Measurements from ENCODE around the gene SOAT2. TPM values are rescaled to one million over a fixed set of nuclear protein-coding genes. Genes with fewer than 3 reads are reported as not detected.
A peak's percentile ranks its signal among the peaks of the same experiment; 100 is the strongest.

Gene SOAT2
- total RNA-seq, 1 donor from 2014 or later: not detected

DNA sequence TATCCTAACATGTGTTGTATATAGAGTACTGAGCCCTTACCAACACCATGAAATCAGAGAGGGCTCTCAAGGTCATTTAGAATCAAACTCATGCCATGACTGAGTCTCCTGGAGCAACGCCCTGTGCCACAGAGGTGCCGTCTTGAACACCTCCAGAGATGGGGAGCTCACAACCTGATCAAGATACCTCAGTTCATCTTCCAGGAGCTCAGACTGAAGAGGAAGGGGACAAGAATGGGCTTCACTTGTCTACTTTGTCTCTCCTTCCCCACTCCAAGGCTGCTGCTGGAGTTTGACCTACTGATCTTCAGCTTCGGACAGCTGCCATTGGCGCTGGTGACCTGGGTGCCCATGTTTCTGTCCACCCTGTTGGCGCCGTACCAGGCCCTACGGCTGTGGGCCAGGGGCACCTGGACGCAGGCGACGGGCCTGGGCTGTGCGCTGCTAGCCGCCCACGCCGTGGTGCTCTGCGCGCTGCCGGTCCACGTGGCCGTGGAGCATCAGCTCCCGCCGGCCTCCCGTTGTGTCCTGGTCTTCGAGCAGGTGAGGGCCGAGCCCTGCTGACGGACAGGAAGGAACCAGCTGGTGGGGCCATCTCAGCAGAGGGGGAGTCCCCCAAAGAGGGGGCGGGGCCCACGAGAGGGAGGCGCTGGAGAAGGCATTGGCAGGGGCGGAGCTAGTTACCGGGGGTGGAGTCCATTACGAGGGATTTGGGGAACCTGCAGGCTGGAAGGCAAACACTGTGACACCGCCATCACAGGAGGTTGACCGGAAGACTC is 12.0 kb downstream of the SOAT2 start:
- Histone ChIP-seq H3K27me3 (ENCODE audit: control insufficient read depth, insufficient read depth, low read length) (no peaks in the 10 kb centered on the region), H3K4me3 (ENCODE audit: low read depth, low read length) (no peak overlapping the region), H3K36me3 (ENCODE audit: control insufficient read depth, insufficient read depth, low read length) (no peaks in the 10 kb centered on the region)
- DNase-seq (ENCODE audit: low read depth): no peak
- FAIRE-seq: no peak
- no peak for TF ChIP-seq CTCF (IDR thresholded peaks at IDR 0.05; ENCODE audit: insufficient read depth, low read length, severe bottlenecking)

DNA sequence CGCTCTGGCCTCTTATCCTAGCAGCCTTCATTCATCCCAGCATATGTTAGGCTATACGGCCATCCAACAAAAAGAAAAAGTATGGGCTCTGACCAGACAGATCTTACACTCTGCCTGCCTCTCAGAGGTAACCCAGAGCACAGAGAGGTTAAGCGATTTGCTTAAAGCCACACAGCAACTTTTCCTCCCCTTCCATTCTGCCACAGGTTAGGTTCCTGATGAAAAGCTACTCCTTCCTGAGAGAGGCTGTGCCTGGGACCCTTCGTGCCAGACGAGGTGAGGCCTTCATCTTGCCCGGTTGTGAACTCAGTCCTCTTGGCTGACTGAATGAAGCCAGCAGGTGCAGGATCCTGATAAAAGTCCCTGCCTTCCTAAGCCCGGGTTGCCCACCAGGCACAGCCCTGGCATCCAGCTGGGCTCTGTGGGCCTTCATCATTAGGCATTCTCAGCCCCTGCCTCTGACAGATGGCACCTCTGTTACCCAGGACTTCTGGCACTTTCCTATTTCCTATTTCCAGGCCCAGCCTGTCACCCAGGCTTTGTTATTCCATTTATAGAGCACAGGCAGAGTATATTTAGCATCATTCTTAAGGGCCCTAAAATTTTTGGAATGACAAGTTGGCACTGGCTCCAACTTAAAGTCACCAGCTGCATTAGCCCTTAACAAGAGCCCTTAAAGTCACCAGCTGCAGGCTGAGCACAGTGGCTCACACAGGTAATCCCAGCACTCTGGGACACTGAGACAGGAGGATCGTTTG is 12.8 kb downstream of the SOAT2 start:
- DNase-seq (ENCODE audit: low read depth): no peak
- Histone ChIP-seq H3K27me3 (ENCODE audit: control insufficient read depth, insufficient read depth, low read length) (no peaks in the 10 kb centered on the region), H3K36me3 (ENCODE audit: control insufficient read depth, insufficient read depth, low read length) (no peaks in the 10 kb centered on the region), H3K4me3 (ENCODE audit: low read depth, low read length) (no peak overlapping the region)
- no peak for TF ChIP-seq CTCF (IDR thresholded peaks at IDR 0.05; ENCODE audit: insufficient read depth, low read length, severe bottlenecking)
- FAIRE-seq: no peak

GRCh38 chr12:53118751-53119300 is 15.5 kb downstream of the SOAT2 start:
- DNase-seq (ENCODE audit: low read depth): no peak
- no peak for TF ChIP-seq CTCF (IDR thresholded peaks at IDR 0.05; ENCODE audit: insufficient read depth, low read length, severe bottlenecking)
- Histone ChIP-seq H3K36me3 (ENCODE audit: control insufficient read depth, insufficient read depth, low read length) (no peaks in the 10 kb centered on the region), H3K4me3 (ENCODE audit: low read depth, low read length) (no peak overlapping the region), H3K27me3 (ENCODE audit: control insufficient read depth, insufficient read depth, low read length) (no peaks in the 10 kb centered on the region)
- no peak for FAIRE-seq

DNA sequence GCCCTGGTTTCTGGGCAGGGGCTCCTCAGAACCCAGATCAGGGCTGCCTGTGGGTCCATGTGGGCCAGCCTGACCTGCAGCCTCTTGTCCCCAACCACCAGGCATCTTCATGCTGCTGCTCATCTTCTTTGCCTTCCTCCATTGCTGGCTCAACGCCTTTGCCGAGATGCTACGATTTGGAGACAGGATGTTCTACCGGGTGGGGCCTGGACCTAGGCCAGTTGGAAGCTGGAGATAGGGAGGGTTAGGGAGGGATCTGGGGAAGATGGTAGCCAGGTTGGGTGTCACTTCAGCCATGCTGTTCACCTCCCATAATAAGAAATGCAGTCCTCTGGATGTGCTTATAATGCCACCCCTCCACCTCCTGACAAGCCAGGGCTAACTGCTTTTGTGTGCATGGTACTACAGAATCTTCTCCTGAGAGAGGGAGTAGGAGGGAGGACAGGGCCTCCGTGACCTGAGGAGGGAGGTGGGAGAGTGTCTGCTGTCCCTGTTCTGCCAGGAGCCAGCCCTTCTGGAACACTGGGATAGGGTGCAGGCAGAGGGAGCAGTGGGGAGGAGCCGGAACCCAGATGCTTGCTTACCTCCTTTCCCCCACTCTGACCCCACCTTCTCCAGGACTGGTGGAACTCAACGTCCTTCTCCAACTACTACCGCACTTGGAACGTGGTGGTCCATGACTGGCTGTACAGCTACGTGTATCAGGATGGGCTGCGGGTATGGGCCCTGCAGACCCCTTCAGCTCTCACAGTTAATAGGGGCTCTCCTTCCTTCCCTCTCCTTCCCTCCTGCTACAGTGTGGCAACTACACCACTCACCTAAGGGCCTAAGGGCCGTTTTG is 17.6 kb downstream of the SOAT2 start:
- DNase-seq (ENCODE audit: low read depth) (no peak), FAIRE-seq (no peak)
- Histone ChIP-seq H3K27me3 (ENCODE audit: control insufficient read depth, insufficient read depth, low read length) (no peaks in the 10 kb centered on the region), H3K36me3 (ENCODE audit: control insufficient read depth, insufficient read depth, low read length) (no peaks in the 10 kb centered on the region), H3K4me3 (ENCODE audit: low read depth, low read length) (no peak overlapping the region)
- TF ChIP-seq CTCF (IDR thresholded peaks at IDR 0.05; ENCODE audit: insufficient read depth, low read length, severe bottlenecking): no peak

DNA sequence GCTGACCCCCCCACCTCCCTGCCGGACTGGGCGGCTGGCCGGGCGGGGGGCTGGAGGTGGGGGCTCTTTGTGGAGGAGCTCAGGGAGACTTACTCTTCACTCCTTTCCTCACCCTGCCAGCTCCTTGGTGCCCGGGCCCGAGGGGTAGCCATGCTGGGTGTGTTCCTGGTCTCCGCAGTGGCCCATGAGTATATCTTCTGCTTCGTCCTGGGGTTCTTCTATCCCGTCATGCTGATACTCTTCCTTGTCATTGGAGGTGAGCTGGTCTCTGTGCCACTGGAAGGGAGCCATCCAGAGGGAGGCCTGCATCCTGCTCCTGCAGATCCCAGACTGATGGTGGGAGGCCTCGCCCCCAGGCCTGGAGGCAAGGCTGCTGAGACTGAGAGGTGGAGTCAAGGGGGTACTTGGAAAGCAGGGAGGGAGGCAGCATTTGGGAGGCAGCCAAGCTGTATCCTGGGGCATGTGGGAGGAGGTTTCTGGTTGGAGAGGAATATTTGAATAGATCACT is 19.7 kb downstream of the SOAT2 start:
- TF ChIP-seq CTCF (IDR thresholded peaks at IDR 0.05; ENCODE audit: insufficient read depth, low read length, severe bottlenecking): no peak

More for the DNA sequence above, 19.7 kb downstream of the SOAT2 start:
- FAIRE-seq (peak; percentile 40), DNase-seq (ENCODE audit: low read depth) (peak; percentile 35)
- no peak overlapping the region for H3K4me3 ChIP-seq (ENCODE audit: low read depth, low read length)
- no peaks in the 10 kb centered on the region for H3K36me3 ChIP-seq (ENCODE audit: control insufficient read depth, insufficient read depth, low read length)
- no peaks in the 10 kb centered on the region for H3K27me3 ChIP-seq (ENCODE audit: control insufficient read depth, insufficient read depth, low read length)
